Middle frontal gyrus (tissue), 1 donor: Measurements from ENCODE around the gene ZFPL1.

Experiments used
- DNase-seq: peaks from one replicate; pipeline ENCODE4 v3.0.0-alpha.2; 2015; ENCODE audit warnings: low spot score; ENCODE audit errors: extremely low spot score

ZFPL1 gene

DNA sequence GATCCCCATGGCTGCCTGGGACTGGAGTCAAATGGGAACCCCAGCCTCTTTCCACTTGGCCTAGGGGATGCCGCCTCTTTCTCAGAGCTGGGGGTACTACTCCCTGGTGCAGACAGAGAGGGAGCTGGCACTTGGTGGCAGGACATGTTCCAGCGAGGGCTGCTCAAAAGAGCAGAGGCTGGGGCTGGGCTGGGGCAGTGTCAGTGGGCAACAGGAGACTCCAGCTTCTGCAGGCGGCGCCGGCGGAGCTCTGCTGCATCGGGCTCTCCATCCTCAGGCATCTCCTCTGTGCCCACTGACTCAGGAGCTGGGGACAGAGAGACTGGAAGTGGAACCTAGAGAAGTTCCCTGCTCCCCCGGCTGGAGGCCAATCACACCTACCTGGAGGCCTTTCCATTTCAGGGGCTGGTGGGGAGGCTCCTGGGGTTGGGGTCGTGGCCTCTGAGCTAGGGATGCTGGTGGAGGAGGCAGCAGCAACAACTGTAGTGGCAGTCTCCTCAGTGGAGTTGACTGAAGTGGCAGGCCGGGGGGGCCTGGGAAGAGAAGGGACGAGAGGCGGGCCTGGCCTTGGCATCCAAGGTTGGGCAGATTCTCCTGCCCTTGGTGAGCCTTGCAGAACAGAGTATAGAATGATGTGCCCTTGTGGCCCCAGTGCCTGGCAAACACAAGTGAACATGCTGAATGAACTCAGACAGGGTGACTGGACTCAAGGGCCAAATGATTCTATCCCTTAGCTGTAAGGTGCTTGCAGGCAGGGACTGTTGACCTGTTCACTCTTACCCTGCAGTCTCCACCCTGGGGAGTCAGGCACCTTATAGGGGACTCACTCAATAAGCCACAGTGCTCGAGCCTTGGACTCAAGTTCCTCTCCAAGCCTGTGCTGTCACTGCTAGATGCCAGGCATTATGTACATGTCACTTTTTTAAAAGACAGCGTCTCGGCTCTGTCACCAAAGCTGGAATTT lies 44.4 kb downstream of the ZFPL1 start:
- DNase-seq: no peak

DNA sequence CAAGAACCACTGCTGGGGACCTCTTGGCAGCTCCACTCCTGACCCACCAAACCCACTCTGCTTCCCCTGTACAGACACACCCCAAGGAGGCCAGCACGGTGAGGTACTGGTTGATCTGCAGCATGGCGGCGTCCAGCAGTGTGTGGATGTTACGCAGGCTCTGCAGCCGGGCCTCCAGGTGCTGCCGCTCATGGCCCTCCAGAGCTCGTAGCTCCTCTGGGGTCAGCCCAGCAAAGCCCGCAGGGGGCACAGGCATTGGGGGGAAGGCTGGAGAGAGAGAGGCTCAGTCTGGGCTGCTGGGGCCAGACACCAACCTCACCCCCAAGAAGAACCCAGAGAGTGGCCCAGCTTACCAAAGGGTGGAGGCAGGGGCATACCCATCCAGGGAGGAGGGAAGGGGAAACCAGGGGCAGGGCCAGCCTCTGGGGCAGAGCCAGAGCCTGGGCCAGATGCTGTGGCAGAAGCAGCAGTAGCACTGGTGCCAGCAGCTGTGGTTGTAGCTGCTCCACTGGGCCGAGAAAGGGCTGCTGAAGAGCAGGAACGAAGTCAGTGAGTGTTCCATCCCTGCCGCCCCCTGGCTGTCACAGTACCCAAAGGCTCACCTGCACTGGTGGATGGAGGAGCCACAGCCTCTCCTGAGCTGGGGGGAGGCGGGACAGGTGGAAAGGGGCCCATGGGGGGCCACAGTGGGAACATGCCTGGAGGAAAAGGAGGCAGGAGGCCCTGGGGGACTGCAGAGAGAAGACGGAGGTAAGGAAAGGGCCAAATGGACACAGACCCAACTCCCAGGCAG lies 45.8 kb downstream of the ZFPL1 start:
- DNase-seq: no peak

DNA sequence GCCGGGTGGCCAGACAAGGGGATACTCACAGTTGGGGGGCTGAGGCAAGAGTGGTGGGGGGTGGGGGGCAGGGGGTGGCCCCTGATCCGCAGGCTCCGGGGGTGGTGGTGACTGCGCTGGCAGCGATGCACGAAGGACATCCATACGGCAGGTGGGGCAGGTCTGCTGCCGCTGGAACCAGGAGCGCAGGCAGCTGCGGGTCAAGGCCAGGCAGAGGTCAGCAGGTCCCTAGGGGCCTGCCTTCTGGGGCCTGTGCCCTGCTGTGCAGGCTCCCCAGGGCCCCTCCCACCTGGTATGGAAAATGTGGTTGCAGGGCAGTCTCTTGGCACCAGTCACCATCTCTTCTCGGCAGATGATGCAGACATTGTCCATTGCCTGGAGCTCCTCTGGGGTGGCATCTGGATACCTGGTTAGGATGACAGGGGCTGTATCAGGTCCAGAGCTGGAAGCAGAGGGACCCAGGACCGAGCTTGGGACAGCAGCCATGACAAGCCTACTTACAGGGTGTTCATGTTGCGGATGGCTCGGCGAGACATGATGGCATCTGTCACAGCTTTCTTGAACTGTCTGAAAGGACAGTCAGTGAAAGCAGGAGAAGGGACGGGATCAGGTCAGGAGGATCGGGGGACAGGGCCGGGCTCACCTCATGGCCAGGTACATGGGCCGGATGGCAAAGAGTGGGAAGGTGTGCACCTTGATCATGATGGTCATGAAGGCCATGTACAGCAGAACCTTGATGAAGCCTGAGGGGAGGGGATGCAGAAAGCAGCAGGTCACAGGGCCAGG lies 46.8 kb downstream of the ZFPL1 start:
- DNase-seq: no peak

DNA sequence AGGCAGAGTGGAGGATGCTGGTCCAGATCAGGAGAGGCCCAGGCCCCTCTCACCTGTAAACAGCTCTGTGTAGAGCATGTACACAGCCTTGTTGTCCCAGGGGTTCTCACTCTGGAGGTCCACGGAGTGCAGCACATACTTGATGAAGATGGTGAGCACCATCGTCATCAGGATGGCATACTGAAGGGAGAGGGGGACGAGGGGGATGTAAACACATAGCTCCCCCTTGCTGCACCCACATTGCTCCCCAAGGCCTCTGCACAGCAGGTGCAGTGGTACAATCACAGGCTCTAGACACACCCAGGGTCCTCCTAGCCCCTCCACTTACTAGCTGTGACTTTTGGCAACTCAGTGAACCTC lies 47.4 kb downstream of the ZFPL1 start:
- DNase-seq: no peak

DNA sequence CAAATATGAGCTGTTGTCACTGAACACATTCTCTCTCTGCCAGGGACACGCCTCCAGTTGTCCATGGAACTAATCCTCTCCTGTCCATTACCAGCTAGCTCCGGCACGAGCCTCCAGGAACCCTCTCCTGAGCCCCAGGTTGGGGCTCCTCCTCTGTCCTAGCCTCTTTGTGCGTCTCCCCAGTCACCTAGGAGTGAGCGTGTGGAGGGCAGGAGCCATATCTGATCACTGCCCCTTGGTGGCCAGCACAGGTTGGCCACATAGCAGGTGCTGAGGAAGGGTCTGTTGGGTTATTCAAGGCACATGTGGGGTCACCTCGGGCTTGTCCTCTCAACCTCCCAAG lies 47.8 kb downstream of the ZFPL1 start:
- DNase-seq: no peak

DNA sequence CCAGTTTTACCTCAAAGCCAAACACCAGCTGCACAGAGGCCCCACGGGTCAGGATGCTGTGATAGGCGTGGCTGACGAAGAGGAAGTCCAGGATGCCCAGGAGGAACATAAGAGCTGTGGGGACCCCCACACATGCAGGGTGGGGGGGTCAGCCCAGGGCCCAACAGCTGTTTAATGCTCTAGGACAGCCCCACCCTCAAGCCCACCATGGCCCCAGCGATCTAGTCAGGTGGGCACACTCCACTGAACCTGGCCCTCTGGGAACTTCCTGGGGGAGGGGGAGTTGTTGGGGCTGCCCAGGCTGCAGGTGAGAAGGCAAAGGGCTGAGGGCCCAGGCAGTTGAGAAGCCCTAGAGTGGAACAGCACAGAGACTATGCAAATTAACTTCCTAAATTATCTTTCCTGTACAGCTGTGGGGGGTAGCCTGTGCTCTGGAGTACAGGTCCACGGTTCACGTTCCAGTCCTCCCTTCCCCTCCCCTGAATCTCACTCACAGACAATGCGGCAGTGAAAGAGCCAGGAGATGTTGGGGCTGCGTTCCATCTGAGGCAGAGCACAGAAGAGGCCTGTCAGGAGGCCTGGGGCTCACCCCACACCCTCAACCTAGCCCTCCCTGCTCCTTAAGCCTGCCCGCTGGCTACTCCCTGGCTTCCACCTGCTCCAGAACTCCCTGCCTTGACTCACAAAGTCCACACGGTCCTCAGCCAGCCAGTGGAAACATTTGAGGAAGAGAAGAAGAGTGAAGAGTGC lies 48.4 kb downstream of the ZFPL1 start:
- DNase-seq: no peak

DNA sequence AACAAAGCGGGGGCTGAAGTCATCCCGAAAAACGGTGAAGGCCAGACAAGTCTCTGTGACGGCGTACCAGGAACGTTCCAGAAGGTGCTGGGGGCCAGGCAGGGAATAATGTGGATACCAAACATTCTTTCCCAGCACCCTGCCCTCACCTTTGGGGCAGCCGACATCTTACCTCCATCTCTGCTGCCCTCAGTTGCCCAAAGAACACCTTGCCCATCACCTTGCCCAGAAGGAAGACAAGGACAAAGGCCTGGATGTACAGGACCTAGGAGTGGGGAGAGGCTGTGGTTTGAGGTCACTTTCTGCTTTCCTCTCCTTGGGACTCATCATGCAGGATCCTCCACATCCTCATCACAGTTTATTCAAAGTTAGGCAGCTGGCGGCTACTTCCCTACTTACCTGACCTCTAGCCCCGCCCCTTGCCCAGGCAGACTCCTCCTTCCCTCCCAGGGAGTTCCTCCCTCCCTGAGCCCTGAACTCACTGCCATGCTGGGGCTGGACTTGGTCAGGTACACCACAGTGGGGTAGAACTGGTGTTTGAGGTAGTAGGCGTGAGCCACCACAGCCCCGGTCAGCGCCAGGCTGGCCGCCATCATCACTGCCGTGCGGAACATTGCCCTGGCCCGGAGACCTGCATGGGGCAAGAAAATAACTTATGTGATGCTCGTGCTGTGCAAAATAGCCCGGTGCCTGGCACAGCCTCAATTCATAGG lies 49.1 kb downstream of the ZFPL1 start:
- DNase-seq: no peak

DNA sequence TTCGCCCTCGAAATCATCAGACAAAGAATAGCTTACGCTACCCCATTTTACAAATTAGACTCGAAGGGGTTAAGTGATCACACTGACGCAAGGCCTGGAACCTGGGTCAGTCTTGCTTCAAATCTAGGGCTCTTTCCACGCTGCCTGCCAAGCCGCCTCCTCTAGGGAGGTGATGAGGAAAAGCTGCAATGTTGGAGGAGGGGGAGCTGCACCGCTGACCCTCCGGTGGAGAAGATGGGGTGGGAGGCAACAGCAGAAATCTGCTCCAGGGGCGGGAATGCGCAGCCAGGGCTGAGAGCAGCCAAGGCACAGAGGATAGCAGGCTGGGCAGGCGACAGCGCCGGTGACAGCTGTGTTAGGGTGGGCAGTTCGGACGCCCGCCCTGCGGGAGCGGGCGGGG lies 49.7 kb downstream of the ZFPL1 start:
- no peak for DNase-seq

DNA sequence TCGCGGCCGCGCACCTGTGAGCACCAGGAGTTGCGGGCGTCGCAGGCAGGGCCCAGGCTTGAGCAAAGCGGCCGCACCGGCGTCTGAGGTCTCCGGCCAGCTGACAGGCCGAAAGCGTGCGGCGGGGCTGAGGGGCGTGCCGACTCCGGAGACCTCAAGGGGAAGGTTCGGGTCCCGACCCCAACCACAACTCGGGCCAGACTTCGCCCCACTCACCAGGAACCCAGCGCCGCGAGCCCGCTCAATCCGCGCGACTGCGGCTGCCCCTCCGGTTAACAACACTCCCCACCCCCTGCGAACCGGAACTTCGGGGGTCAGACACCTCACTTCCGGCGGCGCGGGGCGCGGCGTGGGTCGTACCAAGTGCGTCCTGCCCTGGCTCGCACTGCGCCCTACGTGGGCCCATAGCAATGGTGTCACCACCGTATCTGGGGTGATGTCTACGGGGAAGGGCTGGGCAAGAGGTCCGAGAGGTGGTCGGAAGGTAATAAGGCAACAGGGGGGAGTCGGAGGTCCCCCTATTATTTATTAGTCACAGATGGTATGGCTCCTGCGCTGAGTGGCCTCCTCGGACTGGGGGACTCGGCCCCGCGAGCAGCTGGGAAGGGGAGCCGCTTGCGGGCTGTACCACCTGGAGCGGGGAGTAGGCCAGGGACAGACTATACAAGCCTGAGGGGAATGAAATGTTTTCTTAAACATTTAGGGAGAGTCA lies 50.4 kb downstream of the ZFPL1 start, which contains the start of gene SYVN1:
SYVN1 (minus strand) TSS at position 280 of the 712 bp plus-strand sequence. CDS start 918 bp downstream, outside the sequence.
- peak; percentile 87 for DNase-seq

DNA sequence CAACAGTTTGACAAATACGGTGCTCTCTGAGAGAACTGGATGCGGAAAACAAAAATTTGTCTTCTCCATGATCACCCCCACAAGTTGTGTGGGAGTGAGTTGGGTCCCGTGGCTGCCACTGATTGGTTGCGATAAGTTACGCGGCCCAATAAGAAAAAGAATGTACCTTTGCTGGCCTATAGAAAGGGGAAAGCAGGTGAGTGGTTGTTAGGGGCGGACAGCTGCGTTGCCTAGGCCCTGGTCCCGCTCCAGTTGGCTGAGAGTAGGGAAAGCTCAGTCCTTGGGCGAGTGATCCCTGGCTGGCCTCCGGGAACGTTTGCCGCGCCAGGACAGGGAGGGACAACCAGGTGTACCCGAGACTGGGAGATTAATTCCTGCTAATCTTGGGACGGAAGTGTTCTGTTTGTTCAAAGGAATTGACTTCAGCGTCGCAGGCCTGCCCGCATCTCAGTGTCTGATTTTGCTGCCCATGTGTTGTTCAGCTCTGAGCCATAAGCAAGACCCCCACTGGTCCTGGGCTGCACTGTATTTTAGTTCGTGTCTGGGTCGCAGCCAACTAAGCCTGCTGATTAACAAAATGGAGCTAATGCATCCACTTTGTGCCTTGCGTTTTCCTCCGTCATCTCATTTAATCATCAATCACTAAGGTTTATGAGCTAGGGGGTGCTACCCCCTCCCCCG lies 51.1 kb downstream of the ZFPL1 start:
- DNase-seq: peak; percentile 75

DNA sequence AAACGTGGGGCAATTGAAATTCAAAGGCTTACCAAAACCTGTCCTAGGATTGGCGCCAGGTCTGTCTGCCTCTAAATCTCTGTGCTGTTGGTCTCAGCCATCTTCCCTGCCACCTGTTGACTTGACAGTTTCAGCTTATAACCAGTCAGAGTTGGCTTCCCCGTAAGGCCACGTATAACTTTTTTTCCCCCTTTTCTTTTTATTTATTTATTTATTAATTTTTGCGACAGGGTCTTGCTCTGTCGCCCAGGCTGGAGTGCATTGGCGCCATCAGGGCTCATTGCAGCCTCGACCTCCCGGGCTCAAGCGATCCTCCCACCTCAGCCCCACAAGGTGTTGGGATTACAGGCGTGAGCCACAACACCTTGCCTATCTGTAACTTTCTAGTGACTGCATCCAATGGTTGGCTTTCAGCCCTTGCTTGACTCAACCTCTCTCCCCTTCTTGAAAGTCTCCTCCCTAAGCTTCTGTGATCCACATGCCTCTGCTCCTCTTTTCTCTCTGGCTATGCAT lies 51.7 kb downstream of the ZFPL1 start:
- no peak for DNase-seq

DNA sequence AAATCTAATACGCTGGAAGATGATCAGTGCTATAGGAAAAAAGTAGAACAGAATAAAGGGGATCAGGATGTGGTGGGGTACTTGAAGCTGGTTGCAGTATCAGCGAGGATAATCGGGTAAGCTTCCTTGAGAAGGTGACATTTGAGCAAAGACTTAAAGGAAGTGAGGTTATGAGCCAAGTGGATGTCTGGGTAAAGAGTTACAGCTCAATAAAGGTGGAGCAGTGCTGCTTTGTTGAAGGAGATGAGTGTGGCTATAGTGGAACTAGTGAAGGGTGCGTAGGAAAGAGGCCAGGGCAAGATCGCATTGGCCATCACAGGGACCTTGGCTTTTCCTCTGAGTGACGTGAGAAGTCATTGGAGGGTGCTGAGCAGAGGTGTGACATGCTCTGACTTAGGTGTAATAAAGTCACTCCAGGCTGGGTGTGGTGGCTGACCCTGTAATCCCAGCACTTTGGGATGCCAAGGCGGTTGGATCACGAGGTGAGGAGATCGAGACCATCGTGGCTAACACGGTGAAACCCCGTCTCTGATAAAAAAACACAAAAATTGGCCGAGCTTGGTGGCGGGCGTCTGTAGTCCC lies 52.6 kb downstream of the ZFPL1 start:
- no peak for DNase-seq
